ENCODE data around the gene ST6GALNAC4.

GRCh38 chr9:127945338-127945737 is 28.5 kb upstream of the ST6GALNAC4 start:
- TF ChIP-seq, protein P1, sequence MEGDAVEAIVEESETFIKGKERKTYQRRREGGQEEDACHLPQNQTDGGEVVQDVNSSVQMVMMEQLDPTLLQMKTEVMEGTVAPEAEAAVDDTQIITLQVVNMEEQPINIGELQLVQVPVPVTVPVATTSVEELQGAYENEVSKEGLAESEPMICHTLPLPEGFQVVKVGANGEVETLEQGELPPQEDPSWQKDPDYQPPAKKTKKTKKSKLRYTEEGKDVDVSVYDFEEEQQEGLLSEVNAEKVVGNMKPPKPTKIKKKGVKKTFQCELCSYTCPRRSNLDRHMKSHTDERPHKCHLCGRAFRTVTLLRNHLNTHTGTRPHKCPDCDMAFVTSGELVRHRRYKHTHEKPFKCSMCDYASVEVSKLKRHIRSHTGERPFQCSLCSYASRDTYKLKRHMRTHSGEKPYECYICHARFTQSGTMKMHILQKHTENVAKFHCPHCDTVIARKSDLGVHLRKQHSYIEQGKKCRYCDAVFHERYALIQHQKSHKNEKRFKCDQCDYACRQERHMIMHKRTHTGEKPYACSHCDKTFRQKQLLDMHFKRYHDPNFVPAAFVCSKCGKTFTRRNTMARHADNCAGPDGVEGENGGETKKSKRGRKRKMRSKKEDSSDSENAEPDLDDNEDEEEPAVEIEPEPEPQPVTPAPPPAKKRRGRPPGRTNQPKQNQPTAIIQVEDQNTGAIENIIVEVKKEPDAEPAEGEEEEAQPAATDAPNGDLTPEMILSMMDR (IDR thresholded peaks at IDR 0.05) = no peak
- TF ChIP-seq EP300 (IDR thresholded peaks at IDR 0.05; ENCODE audit: low read depth) = no peak

Measured in transverse colon (tissue), 3 donors.